ENCODE data around the gene CDC25B.
"Not testable (repeated sequence)": the region's sequence is repeated elsewhere in the genome, so short reads cannot be mapped to it uniquely, and the experiment has no call there.

The CDC25B gene

GRCh38 chr20:3842348-3842930 is 46.3 kb downstream of the CDC25B start:
- no peak for DNase-seq

- DNase-seq = no peak
Measured at GRCh38 chr20:3843490-3843889, 47.4 kb downstream of the CDC25B start.

GRCh38 chr20:3843990-3844619 is 48.0 kb downstream of the CDC25B start:
- DNase-seq = not testable (repeated sequence)

GRCh38 chr20:3846378-3846739 is 50.2 kb downstream of the CDC25B start:
- no peak for DNase-seq

- peak; percentile 93 for DNase-seq
Measured at GRCh38 chr20:3846740-3847428, 50.8 kb downstream of the CDC25B start, which contains the start of gene MAVS. TSS of gene MAVS (plus strand) at chr20:3846834. CDS start at chr20:3854625, 7,791 bp downstream.

- no peak for DNase-seq
Measured at GRCh38 chr20:3847429-3847940, 51.4 kb downstream of the CDC25B start.

GRCh38 chr20:3848565-3848964 is 52.5 kb downstream of the CDC25B start:
- DNase-seq = no peak

DNA sequence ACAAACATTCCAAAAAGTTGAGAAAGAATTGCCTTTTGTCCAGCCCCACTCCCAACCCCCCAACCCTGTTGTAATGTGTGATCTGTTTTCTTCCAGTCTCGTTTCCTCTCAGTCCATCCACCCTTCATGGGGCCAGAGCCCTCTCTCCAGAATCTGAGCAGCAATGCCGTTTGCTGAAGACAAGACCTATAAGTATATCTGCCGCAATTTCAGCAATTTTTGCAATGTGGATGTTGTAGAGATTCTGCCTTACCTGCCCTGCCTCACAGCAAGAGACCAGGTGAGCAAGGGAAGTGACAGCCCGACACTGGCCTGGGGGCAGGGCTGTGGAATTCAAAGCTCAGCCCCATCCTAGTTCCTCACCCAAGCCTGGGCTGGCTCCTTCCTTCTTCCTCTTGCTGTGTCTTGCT is 58.4 kb downstream of the CDC25B start:
- no peak for DNase-seq
